HCT116 (cell line): ENCODE data around the gene KHDRBS2. TPM values are rescaled to one million over a fixed set of nuclear protein-coding genes. Genes with fewer than 3 reads are reported as not detected.

Experiments
- ATAC-seq: fragments of 200-7000 bp; cut with Tn5 transposase; 2 replicates; pipeline ENCODE4 v1.9.1; 2020; ENCODE audit warnings: mild to moderate bottlenecking, moderate library complexity
- BruUV-seq: library from RNA; stranded (reverse); fragments of 400-500 nt; replicated peaks from 2 replicates; lab custom pipeline; 2021; lab: Mats Ljungman, UMichigan
- CTCF ChIA-PET: fragments of 300-600 bp; sonication (Branson Sonifier 250); formaldehyde crosslinking; loops from one replicate; lab custom pipeline; 2021; ENCODE audit warnings: antibody characterized with exemption; lab: Charles Lee
- POLR2A ChIA-PET: fragments of 300-600, 350-600 bp; sonication (Branson Sonifier 250); formaldehyde crosslinking; loops from one replicate; lab custom pipeline; 2021; ENCODE audit warnings: antibody characterized with exemption; lab: Charles Lee
- RAD21 ChIA-PET, 2 experiments: fragments of 300-600 bp; sonication (Branson Sonifier 250); formaldehyde crosslinking; loops; one replicate each; lab custom pipeline; 2023; ENCODE audit warnings: low total read pairs in 2 of 2; ENCODE audit not compliant: uncharacterized antibody in 2 of 2, unreplicated experiment in 2 of 2, low non-redundant PET in 1 of 2; lab: Charles Lee
- DNase-seq: peaks from one replicate; pipeline ENCODE4 v3.0.0-alpha.2; 2010; ENCODE audit warnings: low read depth, low spot score
- H2AFZ ChIP-seq: fragments of 200-600 bp; shearing (Covaris generic), sonication (generic); 2 replicates; pipeline ENCODE4 v1.6.1; 2017; ENCODE audit warnings: low read depth, mixed run types, mixed read lengths, antibody characterized with exemption, low read length; ENCODE audit not compliant: poor library complexity, severe bottlenecking
- H3K27ac ChIP-seq: 2 replicates; pipeline ENCODE4 v1.5.1; 2012; ENCODE audit warnings: low read depth, low read length
- H3K27me3 ChIP-seq: fragments of 200-600 bp; sonication (generic); 2 replicates; pipeline ENCODE4 v1.6.1; 2016; ENCODE audit warnings: mixed run types, low read length, mixed read lengths; ENCODE audit not compliant: insufficient read depth
- H3K36me3 ChIP-seq, 2 experiments: fragments of 200-500 bp in 1 of 2; fragments of 200-600 bp in 1 of 2; sonication (Bioruptor generic) in 1 of 2; sonication (generic) in 1 of 2; 2 replicates each; pipeline versions ENCODE4 v1.5.1 to v1.6.1; 2014 to 2016; ENCODE audit warnings: low read length in 2 of 2, inconsistent platforms in 1 of 2, mixed read lengths in 1 of 2, mixed run types in 1 of 2; ENCODE audit not compliant: insufficient read depth in 2 of 2, control insufficient read depth in 1 of 2
- H3K4me1 ChIP-seq, 2 experiments: fragments of 200-600 bp in 1 of 2; sonication (generic) in 1 of 2; 2 replicates each; pipeline versions ENCODE4 v1.5.1 to v1.6.1; 2012 to 2017; ENCODE audit warnings: low read length in 2 of 2, inconsistent platforms in 1 of 2, mild to moderate bottlenecking in 1 of 2, mixed read lengths in 1 of 2, mixed run types in 1 of 2, moderate library complexity in 1 of 2; ENCODE audit not compliant: insufficient read depth in 2 of 2, control insufficient read depth in 1 of 2
- H3K4me2 ChIP-seq: fragments of 200-600 bp; sonication (generic); 2 replicates; pipeline ENCODE4 v1.6.1; 2017; ENCODE audit warnings: mixed run types, low read length, mixed read lengths
- H3K4me3 ChIP-seq, 2 experiments: fragments of 200-600 bp in 1 of 2; sonication (generic) in 1 of 2; replicated peaks in 1 of 2; 2 replicates each; pipeline ENCODE4 v1.5.1; 2011 to 2016; ENCODE audit warnings: low read length in 2 of 2, control low read depth in 1 of 2, low read depth in 1 of 2, mild to moderate bottlenecking in 1 of 2, mixed read lengths in 1 of 2, mixed run types in 1 of 2
- H3K79me2 ChIP-seq: fragments of 200-600 bp; sonication (generic); 2 replicates; pipeline ENCODE4 v1.6.1; 2017; ENCODE audit warnings: mild to moderate bottlenecking, mixed run types, low read length, moderate library complexity, mixed read lengths; ENCODE audit not compliant: insufficient read depth
- H3K9ac ChIP-seq: fragments of 200-600 bp; sonication (generic); 2 replicates; pipeline ENCODE4 v1.6.1; 2016; ENCODE audit warnings: low read length, mixed read lengths
- H3K9me2 ChIP-seq: fragments of 200-600 bp; sonication (generic), shearing (Covaris generic); 2 replicates; pipeline ENCODE4 v1.6.1; 2017; ENCODE audit warnings: mixed run types, mild to moderate bottlenecking, moderate library complexity; ENCODE audit not compliant: insufficient read depth
- H3K9me3 ChIP-seq, 2 experiments: fragments of 200-500 bp in 1 of 2; fragments of 200-600 bp in 1 of 2; sonication (Bioruptor generic) in 1 of 2; sonication (generic) in 1 of 2; 2 replicates each; pipeline ENCODE4 v1.6.1; 2014 to 2017; ENCODE audit warnings: low read length in 2 of 2, mixed read lengths in 2 of 2, inconsistent platforms in 1 of 2, low read depth in 1 of 2, mild to moderate bottlenecking in 1 of 2, mixed run types in 1 of 2, moderate library complexity in 1 of 2; ENCODE audit not compliant: control insufficient read depth in 1 of 2, insufficient read depth in 1 of 2
- H4K20me1 ChIP-seq: fragments of 200-600 bp; sonication (generic), shearing (Covaris generic); 2 replicates; pipeline ENCODE4 v1.6.1; 2017; ENCODE audit warnings: mixed run types, mild to moderate bottlenecking, moderate library complexity; ENCODE audit not compliant: insufficient read depth
- CTCF ChIP-seq, 3 experiments: fragments of 200-600 bp in 1 of 3; sonication (generic) in 1 of 3; IDR thresholded peaks in 2 of 3; conservative IDR thresholded peaks in 1 of 3; 2 replicates each; pipeline ENCODE4 v1.5.1; 2012 to 2017; ENCODE audit warnings: low read depth in 2 of 3, low read length in 2 of 3, antibody characterized with exemption in 1 of 3, borderline replicate concordance in 1 of 3, control low read depth in 1 of 3, mild to moderate bottlenecking in 1 of 3, mixed read lengths in 1 of 3, mixed run types in 1 of 3, moderate library complexity in 1 of 3; ENCODE audit not compliant: insufficient read depth in 1 of 3
- FOSL1 ChIP-seq: IDR thresholded peaks from 2 replicates; pipeline ENCODE4 v1.6.1; 2012; ENCODE audit warnings: low read depth
- JUND ChIP-seq: IDR thresholded peaks from 2 replicates; pipeline ENCODE4 v1.6.1; 2012
- POLR2A ChIP-seq: IDR thresholded peaks from 2 replicates; pipeline ENCODE4 v1.7.0; 2011; ENCODE audit warnings: borderline replicate concordance; ENCODE audit not compliant: insufficient read depth, insufficient read length; ENCODE audit errors: extremely low read depth
- POLR2AphosphoS5 ChIP-seq: IDR thresholded peaks from 2 replicates; pipeline ENCODE4 v1.6.1; 2011; ENCODE audit warnings: mild to moderate bottlenecking, low read depth, low read length, moderate library complexity
- RAD21 ChIP-seq: IDR thresholded peaks from 2 replicates; pipeline ENCODE4 v1.6.1; 2012; ENCODE audit warnings: low read depth, mild to moderate bottlenecking
- SIN3A ChIP-seq: IDR thresholded peaks from 2 replicates; pipeline ENCODE4 v1.6.1; 2012; ENCODE audit warnings: low read depth
- SP1 ChIP-seq: IDR thresholded peaks from 2 replicates; pipeline ENCODE4 v1.6.1; 2012; ENCODE audit warnings: low read depth
- SRF ChIP-seq: IDR thresholded peaks from 2 replicates; pipeline ENCODE4 v1.6.1; 2012; ENCODE audit warnings: low read depth
- ZFX ChIP-seq: fragments of 450-650 bp; IDR thresholded peaks from 2 replicates; pipeline ENCODE4 v1.6.1; 2017
- intact Hi-C: fragments of 100-400 bp; cut with micrococcal nuclease; formaldehyde crosslinking; loops from 2 replicates; pipeline ENCODE4 v1.10.0; 2022
- total RNA-seq: library from RNA; stranded (reverse); gene quantifications from one replicate; pipeline ENCODE4 v1.2.1, GENCODE V29; 2021; ENCODE audit not compliant: unreplicated experiment

The KHDRBS2 gene
- total RNA-seq, 1 experiment from 2014 or later = not detected

GRCh38 chr6:62288974-62289373 lies 2.9 kb upstream of the KHDRBS2 start:
- ATAC-seq (no peak), DNase-seq (no peak)
- H3K4me2 ChIP-seq = no peak overlapping the region
- ChIA-PET POLR2A (no interaction called here), CTCF (no interaction called here), RAD21 (no interaction called here)
- H3K9ac ChIP-seq = no peak overlapping the region
- H3K4me1 ChIP-seq = no peaks in the 10 kb centered on the region
- peaks cover 0 to 14% of the 10 kb centered on the region in 2 experiments; a peak in 2 of 4 replicates for H3K9me3 ChIP-seq
- H3K4me3 ChIP-seq = no peak overlapping the region
- no peak overlapping the region for H2AFZ ChIP-seq
- no peak for TF ChIP-seq POLR2A
- TF ChIP-seq RAD21 = no peak
- no peak for TF ChIP-seq SP1
- TF ChIP-seq CTCF (IDR thresholded peaks at IDR 0.05 in 2 of 3, conservative IDR thresholded peaks at IDR 0.05 in 1 of 3; ENCODE audit: borderline replicate concordance in 1 of 3, insufficient read depth in 1 of 3, low read depth in 2 of 3, low read length in 2 of 3) = no peak
- no peak for TF ChIP-seq ZFX
- no peak for TF ChIP-seq SRF
- TF ChIP-seq FOSL1 = no peak
- H3K27me3 ChIP-seq = no peaks in the 10 kb centered on the region
- intact Hi-C loops = no loop called here
- no peak overlapping the region for H3K27ac ChIP-seq
- H3K36me3 ChIP-seq = no peaks in the 10 kb centered on the region
- no peaks in the 10 kb centered on the region for H3K79me2 ChIP-seq
- no peaks in the 10 kb centered on the region for H3K9me2 ChIP-seq
- H4K20me1 ChIP-seq = no peaks in the 10 kb centered on the region
- no TSS peak for BruUV-seq

- Histone ChIP-seq H3K4me3 (no peak overlapping the region), H4K20me1 (no peaks in the 10 kb centered on the region), H3K4me2 (no peak overlapping the region), H3K9ac (no peak overlapping the region), H3K36me3 (no peaks in the 10 kb centered on the region), H3K79me2 (no peaks in the 10 kb centered on the region), H3K27ac (no peak overlapping the region), H3K9me3 (peaks cover 0 to 14% of the 10 kb centered on the region in 2 experiments; a peak in 2 of 4 replicates), H3K4me1 (no peaks in the 10 kb centered on the region), H3K27me3 (no peaks in the 10 kb centered on the region), H3K9me2 (no peaks in the 10 kb centered on the region), H2AFZ (no peak overlapping the region)
- TF ChIP-seq SIN3A = no peak
- TF ChIP-seq RAD21 = no peak
- no peak for TF ChIP-seq POLR2AphosphoS5
- TF ChIP-seq JUND = no peak
- intact Hi-C loops = no loop called here
- ATAC-seq = no peak
- no TSS peak for BruUV-seq
- ChIA-PET POLR2A (no interaction called here), RAD21 (no interaction called here), CTCF (no interaction called here)
- no peak for DNase-seq
Measured at GRCh38 chr6:62288562-62288961, 2.5 kb upstream of the KHDRBS2 start.
